ENCODE results near the gene ATP6V0C. TPM values are rescaled to one million over a fixed set of nuclear protein-coding genes. Genes with fewer than 3 reads are reported as not detected.

ATP6V0C gene
- total and polyA plus RNA-seq, 2 of the 13 experiments (the other 11 are each of a cell fraction or from before 2014, with no cell fraction given) = 10.4 to 20.1 TPM

- no peak for TF ChIP-seq KIAA2018 (CRISPR knock-in tag; IDR thresholded peaks at IDR 0.05; ENCODE audit: borderline replicate concordance)
- TF ChIP-seq ZNF713 (CRISPR knock-in tag; IDR thresholded peaks at IDR 0.05) = no peak
- TF ChIP-seq ZNF687 (CRISPR knock-in tag; IDR thresholded peaks at IDR 0.05) = no peak
- no peak for TF ChIP-seq GLI4 (CRISPR knock-in tag; IDR thresholded peaks at IDR 0.05; ENCODE audit: borderline replicate concordance)
- TF ChIP-seq ZUFSP (CRISPR knock-in tag; IDR thresholded peaks at IDR 0.05; ENCODE audit: borderline replicate concordance) = no peak
- TF ChIP-seq, protein P1, sequence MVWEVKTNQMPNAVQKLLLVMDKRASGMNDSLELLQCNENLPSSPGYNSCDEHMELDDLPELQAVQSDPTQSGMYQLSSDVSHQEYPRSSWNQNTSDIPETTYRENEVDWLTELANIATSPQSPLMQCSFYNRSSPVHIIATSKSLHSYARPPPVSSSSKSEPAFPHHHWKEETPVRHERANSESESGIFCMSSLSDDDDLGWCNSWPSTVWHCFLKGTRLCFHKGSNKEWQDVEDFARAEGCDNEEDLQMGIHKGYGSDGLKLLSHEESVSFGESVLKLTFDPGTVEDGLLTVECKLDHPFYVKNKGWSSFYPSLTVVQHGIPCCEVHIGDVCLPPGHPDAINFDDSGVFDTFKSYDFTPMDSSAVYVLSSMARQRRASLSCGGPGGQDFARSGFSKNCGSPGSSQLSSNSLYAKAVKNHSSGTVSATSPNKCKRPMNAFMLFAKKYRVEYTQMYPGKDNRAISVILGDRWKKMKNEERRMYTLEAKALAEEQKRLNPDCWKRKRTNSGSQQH (CRISPR knock-in tag; IDR thresholded peaks at IDR 0.05; ENCODE audit: low read depth) = no peak
- TF ChIP-seq ZC3H13 (CRISPR knock-in tag; IDR thresholded peaks at IDR 0.05) = no peak
- no peak for TF ChIP-seq SAFB2 (CRISPR knock-in tag; IDR thresholded peaks at IDR 0.05; ENCODE audit: borderline replicate concordance, low read depth)
Measured at GRCh38 chr16:2499454-2499853, 14.3 kb upstream of the ATP6V0C start (continued).
